GM18870 (cell line): Measurements from ENCODE around the gene SLC9A1.
"Not testable (repeated sequence)": the region's sequence is repeated elsewhere in the genome, so short reads cannot be mapped to it uniquely, and the experiment has no call there.

ENCODE experiments used
- ATAC-seq: cut with Tn5 transposase; IDR thresholded peaks from one replicate; pipeline ENCODE4 v1.9.1; 2021; ENCODE audit warnings: moderate library complexity; ENCODE audit not compliant: unreplicated experiment

SLC9A1 gene

GRCh38 chr1:27154991-27155781 lies at the start of gene SLC9A1:
Gene SLC9A1 (minus strand): TSS chr1:27155125. CDS start chr1:27154334, 791 bp downstream.
- peak; percentile 72 for ATAC-seq

GRCh38 chr1:27203946-27204345 lies 49.0 kb upstream of the SLC9A1 start:
- no peak for ATAC-seq

- ATAC-seq: no peak
Observed at GRCh38 chr1:27201295-27201694, 46.4 kb upstream of the SLC9A1 start.

- ATAC-seq: no peak
Observed at GRCh38 chr1:27193194-27193593, 38.3 kb upstream of the SLC9A1 start.

- no peak for ATAC-seq
Observed at GRCh38 chr1:27192039-27192529, 37.2 kb upstream of the SLC9A1 start.

GRCh38 chr1:27184665-27185064 lies 29.7 kb upstream of the SLC9A1 start:
- ATAC-seq: not testable (repeated sequence)

GRCh38 chr1:27179979-27180378 lies 25.1 kb upstream of the SLC9A1 start:
- ATAC-seq: no peak

- no peak for ATAC-seq
Observed at GRCh38 chr1:27179379-27179778, 24.5 kb upstream of the SLC9A1 start.

- ATAC-seq: no peak
Observed at GRCh38 chr1:27176954-27177353, 22.0 kb upstream of the SLC9A1 start.

GRCh38 chr1:27176323-27176722 lies 21.4 kb upstream of the SLC9A1 start:
- no peak for ATAC-seq

- ATAC-seq: not testable (repeated sequence)
Observed at GRCh38 chr1:27172992-27173391, 18.1 kb upstream of the SLC9A1 start.

- no peak for ATAC-seq
Observed at GRCh38 chr1:27166929-27167328, 12.0 kb upstream of the SLC9A1 start.

- ATAC-seq: no peak
Observed at GRCh38 chr1:27166351-27166802, 11.5 kb upstream of the SLC9A1 start.

GRCh38 chr1:27163093-27163492 lies 8.2 kb upstream of the SLC9A1 start:
- no peak for ATAC-seq

GRCh38 chr1:27162090-27162489 lies 7.2 kb upstream of the SLC9A1 start:
- ATAC-seq: no peak

- no peak for ATAC-seq
Observed at GRCh38 chr1:27161594-27161993, 6.7 kb upstream of the SLC9A1 start.

- ATAC-seq: no peak
Observed at GRCh38 chr1:27157194-27157593, 2.3 kb upstream of the SLC9A1 start.

- ATAC-seq: no peak
Observed at GRCh38 chr1:27154469-27154990, 395 bp downstream of the SLC9A1 start.

GRCh38 chr1:27153927-27154358 lies 982 bp downstream of the SLC9A1 start:
- ATAC-seq: no peak

- ATAC-seq: no peak
Observed at GRCh38 chr1:27153549-27153886, 1.4 kb downstream of the SLC9A1 start.

GRCh38 chr1:27152829-27153548 lies 1.9 kb downstream of the SLC9A1 start:
- no peak for ATAC-seq
